Cardiac muscle cell (in vitro differentiated cells and primary cell): Measurements from ENCODE around the gene PPM1H. TPM values are rescaled to one million over a fixed set of nuclear protein-coding genes. Genes with fewer than 3 reads are reported as not detected.

Source experiments
- DNase-seq, 2 donors: peaks; one replicate each; pipeline versions ENCODE4 v3.0.0 to v3.0.0-alpha.2; 2010 to 2017; ENCODE audit warnings: low read depth in 1 of 2, low spot score in 1 of 2
- H3K27ac ChIP-seq: fragments of 200-600 bp; sonication (generic); 2 replicates; pipeline ENCODE4 v1.5.1; 2016
- H3K27me3 ChIP-seq: fragments of 200-600 bp; sonication (generic); 2 replicates; pipeline ENCODE4 v1.6.0; 2016; ENCODE audit warnings: control low read depth
- H3K36me3 ChIP-seq: fragments of 200-600 bp; sonication (generic); 2 replicates; pipeline ENCODE4 v1.5.1; 2016; ENCODE audit warnings: control low read depth
- H3K4me1 ChIP-seq: fragments of 200-600 bp; sonication (generic); 2 replicates; pipeline ENCODE4 v1.8.1; 2017; ENCODE audit warnings: low read depth, mild to moderate bottlenecking, mixed run types
- H3K4me3 ChIP-seq: fragments of 200-600 bp; sonication (generic); 2 replicates; pipeline ENCODE4 v1.5.1; 2016; ENCODE audit warnings: mild to moderate bottlenecking
- H3K9me3 ChIP-seq: fragments of 200-600 bp; sonication (generic); 2 replicates; pipeline ENCODE4 v1.5.1; 2017; ENCODE audit warnings: low read depth, mild to moderate bottlenecking, control low read depth
- CTCF ChIP-seq: IDR thresholded peaks from 2 replicates; pipeline ENCODE4 v1.5.1; 2012; ENCODE audit warnings: low read depth, mild to moderate bottlenecking, low read length
- polyA plus RNA-seq: library from polyadenylated mRNA; unstranded; fragments of >200 nt; fragmentation: Nextera tagmentation; extraction: Ambion mirVana; gene quantifications from 2 replicates; pipeline ENCODE4 v1.2.1, GENCODE V29; 2016
- total RNA-seq: library from RNA; depleted of rRNA; stranded (reverse); fragments of >200 nt; gene quantifications from 2 replicates; pipeline ENCODE4 v1.2.3, GENCODE V29; 2016

The PPM1H gene
- total and polyA plus RNA-seq, 2 experiments from 2014 or later, result 2.9 to 3.3 TPM

- no peaks in the 10 kb centered on the region for H3K9me3 ChIP-seq
- DNase-seq, result peak in 1 of 2 donors; percentile 6
- H3K27me3 ChIP-seq, result peaks cover 13% of the 10 kb centered on the region
- no peaks in the 10 kb centered on the region for H3K4me1 ChIP-seq
- no peak overlapping the region for H3K4me3 ChIP-seq
- H3K27ac ChIP-seq, result no peak overlapping the region
- TF ChIP-seq CTCF, result no peak
- H3K36me3 ChIP-seq, result no peaks in the 10 kb centered on the region
Observed at GRCh38 chr12:62876938-62877548, 57.9 kb downstream of the PPM1H start.

- H3K27me3 ChIP-seq, result peaks cover 27% of the 10 kb centered on the region
- no peaks in the 10 kb centered on the region for H3K4me1 ChIP-seq
- no peaks in the 10 kb centered on the region for H3K36me3 ChIP-seq
- no peak for DNase-seq
- no peaks in the 10 kb centered on the region for H3K9me3 ChIP-seq
- no peak overlapping the region for H3K27ac ChIP-seq
- no peak overlapping the region for H3K4me3 ChIP-seq
- TF ChIP-seq CTCF, result no peak
Observed at GRCh38 chr12:62873826-62874448, 61.0 kb downstream of the PPM1H start.

- TF ChIP-seq CTCF, result no peak
- no peak overlapping the region for H3K4me3 ChIP-seq
- no peak for DNase-seq
- H3K27ac ChIP-seq, result no peak overlapping the region
- no peaks in the 10 kb centered on the region for H3K36me3 ChIP-seq
- H3K4me1 ChIP-seq, result peaks cover under 1% of the 10 kb centered on the region
- H3K9me3 ChIP-seq, result no peaks in the 10 kb centered on the region
- peaks cover 27% of the 10 kb centered on the region for H3K27me3 ChIP-seq
Observed at GRCh38 chr12:62873116-62873825, 61.7 kb downstream of the PPM1H start.

- no peak for DNase-seq
- H3K27me3 ChIP-seq, result peaks cover 38% of the 10 kb centered on the region
- peaks cover 24% of the 10 kb centered on the region for H3K4me1 ChIP-seq
- no peak for TF ChIP-seq CTCF
- no peak overlapping the region for H3K27ac ChIP-seq
- no peak overlapping the region for H3K4me3 ChIP-seq
- no peaks in the 10 kb centered on the region for H3K9me3 ChIP-seq
- H3K36me3 ChIP-seq, result no peaks in the 10 kb centered on the region
Observed at GRCh38 chr12:62868820-62869219, 66.1 kb downstream of the PPM1H start.

GRCh38 chr12:62866451-62867082 lies 68.4 kb downstream of the PPM1H start:
- H3K36me3 ChIP-seq, result no peaks in the 10 kb centered on the region
- DNase-seq, result peak; percentile 29 to 67
- no peak for TF ChIP-seq CTCF
- H3K27me3 ChIP-seq, result peaks cover 52% of the 10 kb centered on the region
- H3K4me3 ChIP-seq, result no peak overlapping the region
- no peaks in the 10 kb centered on the region for H3K9me3 ChIP-seq
- peak overlapping the region; percentile 54 for H3K27ac ChIP-seq
- peaks cover 24% of the 10 kb centered on the region for H3K4me1 ChIP-seq
